HepG2 (cell line): Measurements from ENCODE around the gene ZNF503. TPM values are rescaled to one million over a fixed set of nuclear protein-coding genes. Genes with fewer than 3 reads are reported as not detected.

Experiments
- ATAD3A ChIP-seq: sonication (generic); formaldehyde crosslinking; IDR thresholded peaks from 2 replicates; pipeline ENCODE4 v1.4.0; 2020; ENCODE audit warnings: missing genetic modification reagents
- CAMTA2 ChIP-seq: sonication (generic); formaldehyde crosslinking; IDR thresholded peaks from 2 replicates; pipeline ENCODE4 v1.4.0; 2020; ENCODE audit warnings: mild to moderate bottlenecking, missing genetic modification reagents, borderline replicate concordance
- CTCF ChIP-seq: sonication (generic); formaldehyde crosslinking; IDR thresholded peaks from 2 replicates; pipeline ENCODE4 v1.5.0; 2020; ENCODE audit warnings: mild to moderate bottlenecking, missing genetic modification reagents, moderate library complexity
- GATA4 ChIP-seq: sonication (generic); IDR thresholded peaks from 2 replicates; pipeline ENCODE4 v1.6.1; 2016; ENCODE audit warnings: antibody characterized with exemption, low read depth, borderline replicate concordance
- HINFP ChIP-seq: sonication (generic); formaldehyde crosslinking; IDR thresholded peaks from 2 replicates; pipeline ENCODE4 v1.4.0; 2020; ENCODE audit warnings: low read depth, mild to moderate bottlenecking, missing genetic modification reagents
- KAT8 ChIP-seq: IDR thresholded peaks from 2 replicates; pipeline ENCODE4 v1.6.1; 2016; ENCODE audit warnings: missing genetic modification reagents, missing compliant biosample characterization
- SAP130 ChIP-seq: IDR thresholded peaks from 2 replicates; pipeline ENCODE4 v1.6.1; 2016; ENCODE audit warnings: low read depth
- SMAD3 ChIP-seq: sonication (generic); formaldehyde crosslinking; IDR thresholded peaks from 2 replicates; pipeline ENCODE4 v1.4.0; 2020; ENCODE audit warnings: missing genetic modification reagents
- SMARCE1 ChIP-seq: fragments of 450-650 bp; IDR thresholded peaks from 2 replicates; pipeline ENCODE4 v1.6.1; 2017; ENCODE audit warnings: borderline replicate concordance
- TOPORS ChIP-seq: sonication (generic); formaldehyde crosslinking; IDR thresholded peaks from 2 replicates; pipeline ENCODE4 v1.8.0; 2023; ENCODE audit warnings: mild to moderate bottlenecking, missing genetic modification reagents
- XRCC5 ChIP-seq: fragments of 200-400 bp; formaldehyde crosslinking; optimal IDR thresholded peaks from 2 replicates; pipeline ENCODE3; 2017; ENCODE audit warnings: mild to moderate bottlenecking, low read length
- ZC3H4 ChIP-seq: sonication (generic); formaldehyde crosslinking; IDR thresholded peaks from 2 replicates; pipeline ENCODE4 v1.4.0; 2020; ENCODE audit warnings: missing genetic modification reagents, borderline replicate concordance
- ZNF142 ChIP-seq: sonication (generic); formaldehyde crosslinking; IDR thresholded peaks from 2 replicates; pipeline ENCODE4 v1.4.0; 2020; ENCODE audit warnings: missing genetic modification reagents
- ZNF180 ChIP-seq: sonication (generic); formaldehyde crosslinking; IDR thresholded peaks from 2 replicates; pipeline ENCODE4 v1.4.0; 2020; ENCODE audit warnings: low read depth, missing genetic modification reagents, borderline replicate concordance
- ZNF335 ChIP-seq: sonication (generic); formaldehyde crosslinking; IDR thresholded peaks from 2 replicates; pipeline ENCODE4 v1.4.0; 2020; ENCODE audit warnings: missing genetic modification reagents
- ZNF550 ChIP-seq: sonication (generic); formaldehyde crosslinking; IDR thresholded peaks from 2 replicates; pipeline ENCODE4 v1.4.0; 2020; ENCODE audit warnings: mild to moderate bottlenecking, missing genetic modification reagents, borderline replicate concordance
- ZNF556 ChIP-seq: sonication (generic); formaldehyde crosslinking; IDR thresholded peaks from 2 replicates; pipeline ENCODE4 v1.4.0; 2020; ENCODE audit warnings: mild to moderate bottlenecking, missing genetic modification reagents, borderline replicate concordance
- ZNF563 ChIP-seq: sonication (generic); formaldehyde crosslinking; IDR thresholded peaks from 2 replicates; pipeline ENCODE4 v1.8.0; 2022; ENCODE audit warnings: mild to moderate bottlenecking, moderate library complexity, missing genetic modification reagents
- ZNF776 ChIP-seq: sonication (generic); formaldehyde crosslinking; IDR thresholded peaks from 2 replicates; pipeline ENCODE4 v1.4.0; 2020; ENCODE audit warnings: mild to moderate bottlenecking, missing genetic modification reagents
- ZNF792 ChIP-seq: IDR thresholded peaks from 2 replicates; pipeline ENCODE4 v1.6.1; 2016
- ZNF879 ChIP-seq: sonication (generic); formaldehyde crosslinking; IDR thresholded peaks from 2 replicates; pipeline ENCODE4 v1.8.1; 2023; ENCODE audit warnings: missing genetic modification reagents
- ZSCAN31 ChIP-seq: sonication (generic); formaldehyde crosslinking; IDR thresholded peaks from 2 replicates; pipeline ENCODE4 v1.5.0; 2020; ENCODE audit warnings: low read depth, mild to moderate bottlenecking, missing genetic modification reagents
- polyA plus RNA-seq, 8 experiments: library from polyadenylated mRNA; depleted of rRNA in 3 of 8; stranded (reverse) in 7 of 8; unstranded in 1 of 8; fragments of >200 nt; fragmentation: Illumina TruSeq in 4 of 8; extraction: Trizol in 4 of 8; gene quantifications; 2 replicates each; pipeline versions ENCODE4 v1.2.1 to v1.2.3, GENCODE V29; 2011 to 2016; ENCODE audit warnings: low read depth in 4 of 8, missing spikeins in 1 of 8, mixed read lengths in 1 of 8; ENCODE audit not compliant: insufficient read depth in 1 of 8
- total RNA-seq, 5 experiments: library from RNA; depleted of rRNA; stranded (reverse); fragments of >200 nt; fragmentation: Illumina TruSeq; extraction: Trizol; gene quantifications; 2 replicates each; pipeline ENCODE4 v1.2.3, GENCODE V29; 2016; ENCODE audit warnings: low read depth in 1 of 5

ZNF503 gene
- total and polyA plus RNA-seq, 2 of the 13 experiments (the other 11 are each of a cell fraction or from before 2014, with no cell fraction given) = 2.7 to 8.3 TPM

GRCh38 chr10:75399461-75400162, 2.0 kb downstream of the ZNF503 start (continued):
- TF ChIP-seq CTCF (CRISPR knock-in tag) = peak; percentile 61
- TF ChIP-seq SMAD3 (CRISPR knock-in tag) = no peak
- TF ChIP-seq ZNF142 = no peak; the same call in 1 of the 2 replicates
- TF ChIP-seq ZC3H4 (CRISPR knock-in tag) = no peak
- TF ChIP-seq TOPORS (CRISPR knock-in tag) = peak; percentile 63; the same call in 1 of the 2 replicates
- peak; percentile 48; the same call in 1 of the 2 replicates for TF ChIP-seq SAP130
- no peak for TF ChIP-seq ZNF556 (CRISPR knock-in tag)
- no peak for TF ChIP-seq ZNF180 (CRISPR knock-in tag)
- TF ChIP-seq ZSCAN31 (CRISPR knock-in tag) = no peak
- TF ChIP-seq ZNF776 (CRISPR knock-in tag) = no peak
- TF ChIP-seq SMARCE1 = no peak
- peak; percentile 43; the same call in 1 of the 2 replicates for TF ChIP-seq ZNF563 (CRISPR knock-in tag)
- TF ChIP-seq HINFP (CRISPR knock-in tag) = no peak
- no peak for TF ChIP-seq KAT8 (CRISPR knock-in tag)
- TF ChIP-seq ATAD3A (CRISPR knock-in tag) = no peak
- TF ChIP-seq XRCC5 = no peak
- no peak for TF ChIP-seq ZNF792 (CRISPR knock-in tag)
- no peak for TF ChIP-seq ZNF335 (CRISPR knock-in tag)
- TF ChIP-seq ZNF879 (CRISPR knock-in tag) = no peak
- no peak for TF ChIP-seq ZNF550 (CRISPR knock-in tag)
- no peak for TF ChIP-seq CAMTA2
- TF ChIP-seq GATA4 = no peak
